Measurements from ENCODE around the gene SEMA4D.
"Not testable (repeated sequence)": the region's sequence is repeated elsewhere in the genome, so short reads cannot be mapped to it uniquely, and the experiment has no call there.

The SEMA4D gene

GRCh38 chr9:89480825-89481537 is 16.9 kb downstream of the SEMA4D start:
- no peak for TF ChIP-seq CTCF (conservative IDR thresholded peaks at IDR 0.05; ENCODE audit: control insufficient read depth, insufficient read depth, low read depth, low read length)
- DNase-seq (ENCODE audit: low read depth) = no peak
- H3K4me3 ChIP-seq (ENCODE audit: control insufficient read depth, low read depth, low read length) = no peak overlapping the region

GRCh38 chr9:89480372-89480771 is 17.5 kb downstream of the SEMA4D start:
- H3K4me3 ChIP-seq (ENCODE audit: control insufficient read depth, low read depth, low read length); DNase-seq (ENCODE audit: low read depth): not testable (repeated sequence)

- DNase-seq (ENCODE audit: low read depth); H3K4me3 ChIP-seq (ENCODE audit: control insufficient read depth, low read depth, low read length): not testable (repeated sequence)
Observed at GRCh38 chr9:89479669-89480011, 18.3 kb downstream of the SEMA4D start.

GRCh38 chr9:89478821-89479668 is 18.9 kb downstream of the SEMA4D start:
- H3K4me3 ChIP-seq (ENCODE audit: control insufficient read depth, low read depth, low read length) = no peak overlapping the region
- TF ChIP-seq CTCF (conservative IDR thresholded peaks at IDR 0.05; ENCODE audit: control insufficient read depth, insufficient read depth, low read depth, low read length) = no peak
- no peak for DNase-seq (ENCODE audit: low read depth)

GRCh38 chr9:89477811-89478630 is 19.9 kb downstream of the SEMA4D start:
- no peak for TF ChIP-seq CTCF (conservative IDR thresholded peaks at IDR 0.05; ENCODE audit: control insufficient read depth, insufficient read depth, low read depth, low read length)
- no peak for DNase-seq (ENCODE audit: low read depth)
- no peak overlapping the region for H3K4me3 ChIP-seq (ENCODE audit: control insufficient read depth, low read depth, low read length)

- DNase-seq (ENCODE audit: low read depth) = no peak
- H3K4me3 ChIP-seq (ENCODE audit: control insufficient read depth, low read depth, low read length) = no peak overlapping the region
- no peak for TF ChIP-seq CTCF (conservative IDR thresholded peaks at IDR 0.05; ENCODE audit: control insufficient read depth, insufficient read depth, low read depth, low read length)
Observed at GRCh38 chr9:89477384-89477783, 20.5 kb downstream of the SEMA4D start.

- DNase-seq (ENCODE audit: low read depth) = no peak
- H3K4me3 ChIP-seq (ENCODE audit: control insufficient read depth, low read depth, low read length) = no peak overlapping the region
- TF ChIP-seq CTCF (conservative IDR thresholded peaks at IDR 0.05; ENCODE audit: control insufficient read depth, insufficient read depth, low read depth, low read length) = no peak
Observed at GRCh38 chr9:89476546-89476945, 21.4 kb downstream of the SEMA4D start.

Measured in fibroblast of mammary gland (primary cell).